HL-60 (cell line): ENCODE measurements around the gene OSBPL7.

Experiments used
- DNase-seq, 2 experiments: peaks; one replicate each; pipeline ENCODE4 v3.0.0-alpha.2; 2010 to 2020; ENCODE audit warnings: low read depth in 1 of 2, low spot score in 1 of 2
- H3K27ac ChIP-seq: fragments of 250-450 bp; sonication (Bioruptor Pico); replicated peaks from 2 replicates; pipeline ENCODE4 v1.5.1; 2020; ENCODE audit warnings: mild to moderate bottlenecking, moderate library complexity
- H3K27me3 ChIP-seq: fragments of 250-450 bp; sonication (Bioruptor Pico); 2 replicates; pipeline ENCODE4 v1.5.1; 2021; ENCODE audit warnings: mild to moderate bottlenecking, moderate library complexity; ENCODE audit not compliant: insufficient read depth, poor library complexity, severe bottlenecking
- H3K4me3 ChIP-seq: replicated peaks from 2 replicates; pipeline ENCODE4 v1.5.1; 2011; ENCODE audit warnings: mild to moderate bottlenecking, control low read depth, low read length; ENCODE audit not compliant: insufficient read depth
- GABPA ChIP-seq: IDR thresholded peaks from 2 replicates; pipeline ENCODE4 v1.6.1; 2012; ENCODE audit warnings: low read depth
- POLR2AphosphoS5 ChIP-seq: IDR thresholded peaks from 2 replicates; pipeline ENCODE4 v1.6.1; 2012; ENCODE audit warnings: low read depth
- REST ChIP-seq: IDR thresholded peaks from 2 replicates; pipeline ENCODE4 v1.6.1; 2012; ENCODE audit warnings: low read depth; ENCODE audit not compliant: insufficient replicate concordance
- SPI1 ChIP-seq: IDR thresholded peaks from 2 replicates; pipeline ENCODE4 v1.6.1; 2012; ENCODE audit warnings: low read depth, mild to moderate bottlenecking, borderline replicate concordance
- TF ChIP-seq, protein P1 (sequence below): IDR thresholded peaks from one replicate; pipeline ENCODE4 v1.5.1; 2011; ENCODE audit warnings: low read length, control low read depth, inconsistent platforms; ENCODE audit not compliant: insufficient read depth

Gene OSBPL7

DNA sequence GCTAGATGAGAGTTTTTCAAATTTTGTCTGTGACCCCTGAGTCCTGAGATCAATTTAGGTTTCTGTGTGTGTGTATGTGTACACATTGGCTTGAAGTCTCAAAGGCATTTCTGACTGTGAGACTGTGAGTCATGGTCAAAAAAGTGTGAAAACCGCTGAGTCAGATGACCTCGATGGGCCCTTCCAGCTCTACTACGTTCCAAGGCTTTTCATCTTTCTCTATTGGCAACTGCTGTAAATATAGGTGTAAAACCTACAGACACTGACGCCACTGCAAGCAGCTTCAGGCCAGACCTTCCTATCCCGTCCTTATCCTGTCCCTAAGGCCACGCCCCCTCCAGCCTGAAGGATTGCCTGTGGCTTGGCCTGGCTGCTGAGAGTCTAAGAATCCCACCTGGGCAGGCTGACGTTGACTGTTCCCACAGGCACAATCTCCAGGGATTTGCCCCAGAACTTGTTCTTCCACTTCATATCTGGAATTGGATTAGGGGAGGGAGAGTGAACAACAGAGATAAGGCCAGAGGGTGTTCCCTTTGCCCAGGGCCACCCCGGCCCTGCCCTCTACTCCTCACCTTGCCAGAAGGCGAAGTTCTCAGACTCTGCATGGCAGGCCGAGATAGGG, 11.3 kb downstream of the OSBPL7 start:
- DNase-seq = no peak
- H3K27me3 ChIP-seq = no peaks in the 10 kb centered on the region
- no peak for TF ChIP-seq POLR2AphosphoS5
- TF ChIP-seq GABPA = no peak
- no peak for TF ChIP-seq REST
- no peak for TF ChIP-seq SPI1
- TF ChIP-seq, protein P1, sequence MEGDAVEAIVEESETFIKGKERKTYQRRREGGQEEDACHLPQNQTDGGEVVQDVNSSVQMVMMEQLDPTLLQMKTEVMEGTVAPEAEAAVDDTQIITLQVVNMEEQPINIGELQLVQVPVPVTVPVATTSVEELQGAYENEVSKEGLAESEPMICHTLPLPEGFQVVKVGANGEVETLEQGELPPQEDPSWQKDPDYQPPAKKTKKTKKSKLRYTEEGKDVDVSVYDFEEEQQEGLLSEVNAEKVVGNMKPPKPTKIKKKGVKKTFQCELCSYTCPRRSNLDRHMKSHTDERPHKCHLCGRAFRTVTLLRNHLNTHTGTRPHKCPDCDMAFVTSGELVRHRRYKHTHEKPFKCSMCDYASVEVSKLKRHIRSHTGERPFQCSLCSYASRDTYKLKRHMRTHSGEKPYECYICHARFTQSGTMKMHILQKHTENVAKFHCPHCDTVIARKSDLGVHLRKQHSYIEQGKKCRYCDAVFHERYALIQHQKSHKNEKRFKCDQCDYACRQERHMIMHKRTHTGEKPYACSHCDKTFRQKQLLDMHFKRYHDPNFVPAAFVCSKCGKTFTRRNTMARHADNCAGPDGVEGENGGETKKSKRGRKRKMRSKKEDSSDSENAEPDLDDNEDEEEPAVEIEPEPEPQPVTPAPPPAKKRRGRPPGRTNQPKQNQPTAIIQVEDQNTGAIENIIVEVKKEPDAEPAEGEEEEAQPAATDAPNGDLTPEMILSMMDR = no peak
- no peak overlapping the region for H3K27ac ChIP-seq
- no peak overlapping the region for H3K4me3 ChIP-seq

DNA sequence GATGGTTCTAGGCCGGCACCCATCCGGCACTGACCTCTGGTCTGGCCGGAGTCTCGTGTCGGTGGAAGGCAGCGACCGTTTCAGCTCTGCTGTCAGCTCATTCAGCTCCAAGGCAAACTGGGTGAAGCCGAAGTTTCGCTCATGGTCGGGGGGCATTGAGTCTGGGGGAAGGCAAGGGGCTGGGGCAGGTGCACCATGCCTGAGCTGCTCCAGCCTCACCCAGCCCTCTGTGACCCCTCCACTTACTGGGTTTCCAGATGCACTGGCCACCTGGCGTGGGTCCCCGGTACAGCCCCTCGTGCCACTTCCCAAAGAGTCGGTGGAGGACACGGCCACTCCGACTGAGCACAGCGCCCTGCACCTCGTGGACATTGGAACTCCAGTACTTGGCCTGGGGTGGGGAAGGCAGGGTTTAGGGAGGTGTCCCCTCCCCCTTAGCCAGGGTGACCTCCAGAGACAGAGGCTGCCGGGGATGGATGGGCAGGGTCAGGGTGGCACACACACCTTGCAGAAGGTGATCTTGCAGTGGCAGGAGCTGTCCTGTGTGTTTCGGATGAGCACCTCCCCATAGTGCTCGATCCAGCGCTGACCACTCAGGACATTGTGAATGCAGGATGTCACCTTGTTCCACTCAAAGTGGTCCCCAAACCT, 12.6 kb downstream of the OSBPL7 start:
- TF ChIP-seq REST (no peak), GABPA (no peak), POLR2AphosphoS5 (no peak), SPI1 (no peak)
- TF ChIP-seq, protein P1 = no peak
- Histone ChIP-seq H3K27ac (no peak overlapping the region), H3K27me3 (no peaks in the 10 kb centered on the region), H3K4me3 (no peak overlapping the region)
- no peak for DNase-seq

DNA sequence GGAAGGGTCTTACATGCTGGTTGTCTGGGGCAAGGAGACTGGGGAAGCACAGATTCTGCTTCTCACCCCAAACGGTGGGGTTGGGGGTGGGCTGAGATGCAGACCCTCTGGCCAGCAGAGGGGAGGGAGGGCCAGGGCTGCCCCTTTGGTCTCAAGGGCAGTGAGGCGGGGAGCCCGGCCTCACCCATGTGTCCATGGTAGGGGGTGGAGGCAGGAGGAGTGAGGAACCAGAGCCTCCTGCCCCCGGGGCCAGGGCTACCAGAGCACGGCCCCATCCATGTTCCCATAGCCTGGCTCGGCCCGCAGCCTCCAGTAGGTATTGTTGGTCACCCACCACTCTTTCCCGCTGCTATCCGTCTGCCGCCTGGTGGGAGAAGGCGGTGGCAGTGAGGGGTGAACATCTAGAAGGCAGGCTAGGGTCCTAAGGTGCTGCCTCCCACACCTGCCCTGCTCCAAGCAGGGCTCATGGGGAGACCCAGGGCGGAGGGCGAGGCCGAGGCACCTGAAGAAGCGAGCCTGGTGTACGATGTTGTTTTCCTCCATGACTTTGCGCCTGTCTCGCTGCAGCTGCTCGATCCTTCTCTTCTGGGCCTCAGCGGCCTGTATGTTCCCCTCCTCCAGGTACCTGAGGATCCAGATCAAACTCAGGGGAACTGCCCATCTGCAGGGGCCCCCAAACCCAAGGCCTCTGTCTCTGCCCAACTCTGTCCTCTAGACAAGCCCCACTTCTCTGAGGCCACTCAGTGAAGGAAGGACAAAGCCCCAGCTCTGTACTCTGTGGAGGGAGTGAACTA, 13.4 kb downstream of the OSBPL7 start:
- DNase-seq = no peak
- no peak for TF ChIP-seq REST
- TF ChIP-seq, protein P1 = no peak
- no peak for TF ChIP-seq POLR2AphosphoS5
- no peak for TF ChIP-seq SPI1
- TF ChIP-seq GABPA = no peak
- H3K27me3 ChIP-seq = no peaks in the 10 kb centered on the region
- H3K4me3 ChIP-seq = no peak overlapping the region
- no peak overlapping the region for H3K27ac ChIP-seq
